ENCODE data around the gene MCCD1.
"Not testable (repeated sequence)": the region's sequence is repeated elsewhere in the genome, so short reads cannot be mapped to it uniquely, and the experiment has no call there.

The MCCD1 gene

GRCh38 chr6:31528821-31529328 is at the start of gene MCCD1:
Gene MCCD1 (plus strand): TSS chr6:31528962. CDS start chr6:31529015, 53 bp downstream.
- no peak for DNase-seq (ENCODE audit: low spot score)
- no peak for TF ChIP-seq CTCF (IDR thresholded peaks at IDR 0.05)
- Histone ChIP-seq H3K27ac (no peak within 1 kb of the TSS), H3K4me3 (no peak within 1 kb of the TSS)

GRCh38 chr6:31479151-31479932 is 49.4 kb upstream of the MCCD1 start:
- no peak for DNase-seq (ENCODE audit: low spot score)
- Histone ChIP-seq H3K27ac (no peak overlapping the region), H3K4me3 (no peak overlapping the region)
- TF ChIP-seq CTCF (IDR thresholded peaks at IDR 0.05), result no peak

- Histone ChIP-seq H3K27ac (no peak overlapping the region), H3K4me3 (no peak overlapping the region)
- DNase-seq (ENCODE audit: low spot score), result no peak
- no peak for TF ChIP-seq CTCF (IDR thresholded peaks at IDR 0.05)
These were observed 48.7 kb upstream of the MCCD1 start for GRCh38 chr6:31479933-31480535.

- TF ChIP-seq CTCF (IDR thresholded peaks at IDR 0.05), result no peak
- DNase-seq (ENCODE audit: low spot score), result no peak
- Histone ChIP-seq H3K4me3 (no peak overlapping the region), H3K27ac (no peak overlapping the region)
These were observed 48.2 kb upstream of the MCCD1 start for GRCh38 chr6:31480574-31480973.

- DNase-seq (ENCODE audit: low spot score), result no peak
- no peak overlapping the region for H3K27ac ChIP-seq
- no peak for TF ChIP-seq CTCF (IDR thresholded peaks at IDR 0.05)
- no peak overlapping the region for H3K4me3 ChIP-seq
These were observed 45.4 kb upstream of the MCCD1 start for GRCh38 chr6:31483392-31483791.

GRCh38 chr6:31485055-31485454 is 43.7 kb upstream of the MCCD1 start:
- no peak for DNase-seq (ENCODE audit: low spot score)
- no peak for TF ChIP-seq CTCF (IDR thresholded peaks at IDR 0.05)
- H3K27ac ChIP-seq, result no peak overlapping the region
- H3K4me3 ChIP-seq, result no peak overlapping the region

GRCh38 chr6:31486065-31486837 is 42.5 kb upstream of the MCCD1 start:
- not testable (repeated sequence) for DNase-seq (ENCODE audit: low spot score); H3K4me3 ChIP-seq

GRCh38 chr6:31487674-31488073 is 41.1 kb upstream of the MCCD1 start:
- H3K27ac ChIP-seq; H3K4me3 ChIP-seq; DNase-seq (ENCODE audit: low spot score): not testable (repeated sequence)

More at GRCh38 chr6:31486065-31486837, 42.5 kb upstream of the MCCD1 start:
- not testable (repeated sequence) for H3K27ac ChIP-seq

All from coronary artery (tissue), 2 donors.